ENCODE results near the gene APLF.
"Not testable (repeated sequence)": the region's sequence is repeated elsewhere in the genome, so short reads cannot be mapped to it uniquely, and the experiment has no call there.

Gene APLF

GRCh38 chr2:68555425-68556206 is 88.2 kb downstream of the APLF start:
- H3K27ac Mint-ChIP-seq; H3K4me3 Mint-ChIP-seq; H3K27me3 Mint-ChIP-seq; H3K36me3 Mint-ChIP-seq (ENCODE audit: low read depth); intact Hi-C loops (cut with micrococcal nuclease); H3K4me1 Mint-ChIP-seq (ENCODE audit: low read depth); H3K9me3 Mint-ChIP-seq: not testable (repeated sequence)

- intact Hi-C loops (cut with micrococcal nuclease): no loop called here
- H3K9me3 Mint-ChIP-seq: no peaks in the 10 kb centered on the region
- no peak overlapping the region for H3K27ac Mint-ChIP-seq
- no peaks in the 10 kb centered on the region for H3K36me3 Mint-ChIP-seq (ENCODE audit: low read depth)
- no peak overlapping the region for H3K4me3 Mint-ChIP-seq
- H3K27me3 Mint-ChIP-seq: no peaks in the 10 kb centered on the region
- no peaks in the 10 kb centered on the region for H3K4me1 Mint-ChIP-seq (ENCODE audit: low read depth)
Measured at GRCh38 chr2:68556381-68556780, 89.0 kb downstream of the APLF start.

GRCh38 chr2:68558576-68558975 is 91.2 kb downstream of the APLF start:
- no peaks in the 10 kb centered on the region for H3K4me1 Mint-ChIP-seq (ENCODE audit: low read depth)

GRCh38 chr2:68559692-68560091 is 92.3 kb downstream of the APLF start:
- H3K27ac Mint-ChIP-seq: no peak overlapping the region
- intact Hi-C loops (cut with micrococcal nuclease): no loop called here
- H3K4me3 Mint-ChIP-seq: no peak overlapping the region
- no peaks in the 10 kb centered on the region for H3K36me3 Mint-ChIP-seq (ENCODE audit: low read depth)
- H3K9me3 Mint-ChIP-seq: no peaks in the 10 kb centered on the region
- H3K27me3 Mint-ChIP-seq: no peaks in the 10 kb centered on the region
- H3K4me1 Mint-ChIP-seq (ENCODE audit: low read depth): no peaks in the 10 kb centered on the region

More at GRCh38 chr2:68558576-68558975, 91.2 kb downstream of the APLF start:
- H3K9me3 Mint-ChIP-seq: no peaks in the 10 kb centered on the region
- no peaks in the 10 kb centered on the region for H3K36me3 Mint-ChIP-seq (ENCODE audit: low read depth)
- no peaks in the 10 kb centered on the region for H3K27me3 Mint-ChIP-seq
- no peak overlapping the region for H3K4me3 Mint-ChIP-seq
- intact Hi-C loops (cut with micrococcal nuclease): no loop called here
- H3K27ac Mint-ChIP-seq: no peak overlapping the region

- H3K9me3 Mint-ChIP-seq: no peaks in the 10 kb centered on the region
Measured at GRCh38 chr2:68560545-68560944, 93.2 kb downstream of the APLF start.

GRCh38 chr2:68561372-68561771 is 94.0 kb downstream of the APLF start:
- Mint-ChIP-seq H3K27ac (no peak overlapping the region), H3K9me3 (no peaks in the 10 kb centered on the region), H3K4me3 (no peak overlapping the region), H3K27me3 (no peaks in the 10 kb centered on the region), H3K4me1 (ENCODE audit: low read depth) (no peaks in the 10 kb centered on the region), H3K36me3 (ENCODE audit: low read depth) (no peaks in the 10 kb centered on the region)
- intact Hi-C loops (cut with micrococcal nuclease): no loop called here

More at GRCh38 chr2:68560545-68560944, 93.2 kb downstream of the APLF start:
- no peak overlapping the region for H3K4me3 Mint-ChIP-seq
- no peaks in the 10 kb centered on the region for H3K4me1 Mint-ChIP-seq (ENCODE audit: low read depth)
- no peaks in the 10 kb centered on the region for H3K36me3 Mint-ChIP-seq (ENCODE audit: low read depth)
- H3K27me3 Mint-ChIP-seq: no peaks in the 10 kb centered on the region
- H3K27ac Mint-ChIP-seq: no peak overlapping the region
- intact Hi-C loops (cut with micrococcal nuclease): no loop called here

GRCh38 chr2:68562934-68563333 is 95.5 kb downstream of the APLF start:
- intact Hi-C loops (cut with micrococcal nuclease): no loop called here
- Mint-ChIP-seq H3K4me3 (no peak overlapping the region), H3K4me1 (ENCODE audit: low read depth) (no peaks in the 10 kb centered on the region), H3K27ac (no peak overlapping the region), H3K9me3 (no peaks in the 10 kb centered on the region), H3K27me3 (no peaks in the 10 kb centered on the region), H3K36me3 (ENCODE audit: low read depth) (no peaks in the 10 kb centered on the region)

- Mint-ChIP-seq H3K4me1 (ENCODE audit: low read depth) (no peaks in the 10 kb centered on the region), H3K4me3 (no peak overlapping the region), H3K27ac (no peak overlapping the region), H3K27me3 (no peaks in the 10 kb centered on the region), H3K9me3 (no peaks in the 10 kb centered on the region), H3K36me3 (ENCODE audit: low read depth) (no peaks in the 10 kb centered on the region)
- intact Hi-C loops (cut with micrococcal nuclease): no loop called here
Measured at GRCh38 chr2:68564426-68564825, 97.0 kb downstream of the APLF start.

- no peaks in the 10 kb centered on the region for H3K27me3 Mint-ChIP-seq
- no peak overlapping the region for H3K4me3 Mint-ChIP-seq
- H3K9me3 Mint-ChIP-seq: no peaks in the 10 kb centered on the region
- intact Hi-C loops (cut with micrococcal nuclease): no loop called here
- no peaks in the 10 kb centered on the region for H3K4me1 Mint-ChIP-seq (ENCODE audit: low read depth)
- H3K27ac Mint-ChIP-seq: no peak overlapping the region
- no peaks in the 10 kb centered on the region for H3K36me3 Mint-ChIP-seq (ENCODE audit: low read depth)
Measured at GRCh38 chr2:68565273-68565672, 97.9 kb downstream of the APLF start.

GRCh38 chr2:68565858-68566257 is 98.5 kb downstream of the APLF start:
- no peak overlapping the region for H3K27ac Mint-ChIP-seq
- H3K36me3 Mint-ChIP-seq (ENCODE audit: low read depth): no peaks in the 10 kb centered on the region
- no peaks in the 10 kb centered on the region for H3K4me1 Mint-ChIP-seq (ENCODE audit: low read depth)
- H3K4me3 Mint-ChIP-seq: no peak overlapping the region
- intact Hi-C loops (cut with micrococcal nuclease): no loop called here
- H3K9me3 Mint-ChIP-seq: no peaks in the 10 kb centered on the region
- H3K27me3 Mint-ChIP-seq: no peaks in the 10 kb centered on the region

GRCh38 chr2:68566362-68566761 is 99.0 kb downstream of the APLF start:
- no peaks in the 10 kb centered on the region for H3K27me3 Mint-ChIP-seq
- intact Hi-C loops (cut with micrococcal nuclease): no loop called here
- H3K4me1 Mint-ChIP-seq (ENCODE audit: low read depth): no peaks in the 10 kb centered on the region
- no peaks in the 10 kb centered on the region for H3K36me3 Mint-ChIP-seq (ENCODE audit: low read depth)
- no peaks in the 10 kb centered on the region for H3K9me3 Mint-ChIP-seq
- no peak overlapping the region for H3K4me3 Mint-ChIP-seq
- H3K27ac Mint-ChIP-seq: no peak overlapping the region

- H3K4me3 Mint-ChIP-seq: no peak overlapping the region
- H3K27me3 Mint-ChIP-seq: no peaks in the 10 kb centered on the region
- H3K9me3 Mint-ChIP-seq: no peaks in the 10 kb centered on the region
- no peak overlapping the region for H3K27ac Mint-ChIP-seq
- no peaks in the 10 kb centered on the region for H3K4me1 Mint-ChIP-seq (ENCODE audit: low read depth)
- intact Hi-C loops (cut with micrococcal nuclease): no loop called here
- H3K36me3 Mint-ChIP-seq (ENCODE audit: low read depth): no peaks in the 10 kb centered on the region
Measured at GRCh38 chr2:68568116-68568515, 100.7 kb downstream of the APLF start.

GRCh38 chr2:68569604-68570003 is 102.2 kb downstream of the APLF start:
- intact Hi-C loops (cut with micrococcal nuclease): no loop called here
- Mint-ChIP-seq H3K36me3 (ENCODE audit: low read depth) (no peaks in the 10 kb centered on the region), H3K27me3 (no peaks in the 10 kb centered on the region), H3K27ac (no peak overlapping the region), H3K9me3 (no peaks in the 10 kb centered on the region), H3K4me1 (ENCODE audit: low read depth) (no peaks in the 10 kb centered on the region), H3K4me3 (no peak overlapping the region)

- H3K4me1 Mint-ChIP-seq (ENCODE audit: low read depth); H3K27ac Mint-ChIP-seq; H3K36me3 Mint-ChIP-seq (ENCODE audit: low read depth); H3K4me3 Mint-ChIP-seq; H3K27me3 Mint-ChIP-seq; intact Hi-C loops (cut with micrococcal nuclease); H3K9me3 Mint-ChIP-seq: not testable (repeated sequence)
Measured at GRCh38 chr2:68570434-68570833, 103.0 kb downstream of the APLF start.

- Mint-ChIP-seq H3K36me3 (ENCODE audit: low read depth) (peaks cover 7% of the 10 kb centered on the region), H3K27me3 (no peaks in the 10 kb centered on the region), H3K27ac (no peak overlapping the region), H3K4me1 (ENCODE audit: low read depth) (no peaks in the 10 kb centered on the region), H3K4me3 (no peak overlapping the region), H3K9me3 (no peaks in the 10 kb centered on the region)
- intact Hi-C loops (cut with micrococcal nuclease): no loop called here
Measured at GRCh38 chr2:68574202-68574791, 106.9 kb downstream of the APLF start.
